ENCODE data around the gene WIPI1. TPM values are rescaled to one million over a fixed set of nuclear protein-coding genes. Genes with fewer than 3 reads are reported as not detected.
A peak's percentile ranks its signal among the peaks of the same experiment; 100 is the strongest.

Gene WIPI1
- total and polyA plus RNA-seq, 10 of the 15 experiments (the other 5 are each of a cell fraction or from before 2014, with no cell fraction given), result 6.5 to 44.5 (median 26.2) TPM

DNA sequence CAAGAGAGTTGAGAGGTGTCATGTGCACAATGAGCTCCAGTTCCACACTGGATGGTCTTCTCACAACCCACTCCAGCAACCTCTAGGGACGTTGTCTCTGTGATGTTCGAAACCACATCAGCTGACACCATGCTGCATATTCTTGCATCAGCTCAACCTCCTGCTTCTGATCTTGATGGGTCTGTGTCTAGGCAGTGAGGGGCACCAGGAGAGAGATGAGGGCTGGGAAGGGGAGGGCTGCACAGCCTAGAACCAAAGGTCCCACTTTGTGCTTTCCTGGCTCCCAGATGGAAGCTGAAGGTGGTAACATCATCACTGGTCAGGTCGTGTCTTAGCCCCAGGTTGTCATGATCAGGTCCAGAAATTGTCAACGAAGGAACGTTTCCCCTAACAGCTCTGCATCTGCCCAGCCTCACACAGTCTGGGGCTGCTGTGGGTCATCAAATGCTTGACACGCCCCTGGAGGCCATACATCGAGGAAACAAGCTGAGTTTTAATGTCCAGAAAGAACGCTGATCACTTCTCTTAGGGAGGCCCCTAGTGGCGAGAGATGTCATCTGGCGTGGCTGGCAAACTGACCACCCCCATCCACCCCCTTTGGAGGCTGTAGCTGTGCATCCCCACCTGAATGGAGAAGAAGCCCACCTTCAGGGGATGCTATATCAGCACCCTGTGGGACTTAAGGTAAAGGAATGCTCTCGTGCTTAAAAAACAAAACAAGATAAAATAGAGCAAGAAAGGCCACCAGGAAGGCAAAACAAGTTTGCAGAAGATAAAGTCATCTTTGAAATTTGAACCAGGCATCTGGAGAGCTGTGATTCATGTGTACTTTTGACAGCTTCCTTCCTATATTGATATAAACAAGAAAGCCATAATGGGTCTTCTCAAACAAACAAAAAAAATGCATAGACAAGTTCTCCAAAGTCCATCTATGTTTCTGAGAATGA, 58.3 kb downstream of the WIPI1 start:
- H3K79me2 ChIP-seq (ENCODE audit: control insufficient read depth, insufficient read depth, low read length), result no peaks in the 10 kb centered on the region
- ATAC-seq (peak; percentile 99), FAIRE-seq (peak; percentile 80), DNase-seq (ENCODE audit: low read depth, low spot score) (no peak)
- no peak overlapping the region for H3K9ac ChIP-seq (ENCODE audit: control insufficient read depth, insufficient read depth, low read length)
- WGBS (ENCODE audit: insufficient coverage, insufficient replicate concordance, low lambda C conversion rate, missing lambda C conversion rate), result under 1% methylated on average over 11 of the region's 11 CpGs
- H3K27ac ChIP-seq (ENCODE audit: control insufficient read depth, insufficient read depth), result no peak overlapping the region
- no TSS peak for BruUV-seq (replicated peaks)
- H3K36me3 ChIP-seq (ENCODE audit: control insufficient read depth in 2 of 2, insufficient read depth in 2 of 2, low read length in 1 of 2), result no peaks in the 10 kb centered on the region
- H3K4me1 ChIP-seq (ENCODE audit: control insufficient read depth, insufficient read depth, low read length), result peaks cover 6% of the 10 kb centered on the region
- H3K4me2 ChIP-seq (ENCODE audit: control insufficient read depth, insufficient read depth), result peak overlapping the region; percentile 34
- RAD21 ChIA-PET (ENCODE audit: unreplicated experiment), result interaction anchor here (0.6 to 2.3 kb wide), 24 partner anchors 23 to 342 kb away, joined by 3 to 25 read pairs (median 4); partner anchors contain the start of gene AMZ2
- CTCF ChIA-PET, result interaction anchor here (0.7 to 4.4 kb wide), 41 partner anchors 8 to 362 kb away, joined by 3 to 103 read pairs (median 4); partner anchors contain the start of gene WIPI1
- intact Hi-C loops (cut with micrococcal nuclease; ENCODE audit: unreplicated experiment), result loop anchor here (1.0 to 2.0 kb wide), 2 partner anchors 64 to 136 kb away; no protein-coding TSS in a partner anchor
- no peak overlapping the region for H3K4me3 ChIP-seq
- peak overlapping the region; percentile 68 for H2AFZ ChIP-seq (ENCODE audit: control insufficient read depth, low read depth, low read length)
- no peaks in the 10 kb centered on the region for H4K20me1 ChIP-seq (ENCODE audit: control insufficient read depth, insufficient read depth)
- H3K27me3 ChIP-seq (replicated peaks in 1 of 2; ENCODE audit: control insufficient read depth in 2 of 2, insufficient read depth in 2 of 2, low read length in 1 of 2), result no peaks in the 10 kb centered on the region
- in situ Hi-C loops (cut with MboI), result no loop called here
- POLR2A ChIA-PET, result interaction anchor here (1.4 kb wide), 1 partner anchor 18 kb away, joined by 4 read pairs; no protein-coding TSS in a partner anchor
- SMC1A ChIA-PET (ENCODE audit: uncharacterized antibody, unreplicated experiment), result interaction anchor here (0.6 to 3.2 kb wide), 29 partner anchors 8 to 226 kb away, joined by 3 to 50 read pairs (median 4); no protein-coding TSS in a partner anchor
- H3K9me3 ChIP-seq (replicated peaks; ENCODE audit: control insufficient read depth, insufficient read depth, low read length), result no peaks in the 10 kb centered on the region
- TF ChIP-seq CREB1 (IDR thresholded peaks at IDR 0.05; ENCODE audit: low read depth) (0 out of 2 replicates have a peak, but pooled peaks have one; percentile 34), POLR2AphosphoS5 (IDR thresholded peaks at IDR 0.05; ENCODE audit: low read length) (no peak), ZBED1 (IDR thresholded peaks at IDR 0.05; ENCODE audit: borderline replicate concordance) (no peak), RAD21 (IDR thresholded peaks at IDR 0.05; ENCODE audit: insufficient read depth, low read depth, low read length) (peak; percentile 82), NBN (IDR thresholded peaks at IDR 0.05) (no peak), SMARCA5 (IDR thresholded peaks at IDR 0.05) (no peak), KDM1A (IDR thresholded peaks at IDR 0.05; ENCODE audit: borderline replicate concordance) (no peak), SMC3 (IDR thresholded peaks at IDR 0.05; ENCODE audit: borderline replicate concordance, low read length) (peak; percentile 77), RELA (IDR thresholded peaks at IDR 0.05; ENCODE audit: borderline replicate concordance, partially characterized antibody) (no peak), YY1 (IDR thresholded peaks at IDR 0.05; ENCODE audit: low read depth, low read length) (peak; percentile 62; the same call in 1 of the 2 replicates), ZNF274 (IDR thresholded peaks at IDR 0.05; ENCODE audit: insufficient read depth, insufficient read length) (no peak), MXI1 (IDR thresholded peaks at IDR 0.05; ENCODE audit: low read depth, low read length) (no peak), NFYB (IDR thresholded peaks at IDR 0.05; ENCODE audit: insufficient read depth, low read depth, low read length) (no peak), ASH2L (IDR thresholded peaks at IDR 0.05; ENCODE audit: borderline replicate concordance, low read depth) (no peak), ZNF24 (IDR thresholded peaks at IDR 0.05) (no peak), PAX8 (IDR thresholded peaks at IDR 0.05) (no peak), GABPA (IDR thresholded peaks at IDR 0.05; ENCODE audit: low read depth) (no peak), SMAD1 (IDR thresholded peaks at IDR 0.05; ENCODE audit: low read depth, partially characterized antibody) (no peak), KAT2A (conservative IDR thresholded peaks at IDR 0.05; ENCODE audit: control insufficient read depth, low read depth, low read length) (no peak)
- TF ChIP-seq, protein P1, sequence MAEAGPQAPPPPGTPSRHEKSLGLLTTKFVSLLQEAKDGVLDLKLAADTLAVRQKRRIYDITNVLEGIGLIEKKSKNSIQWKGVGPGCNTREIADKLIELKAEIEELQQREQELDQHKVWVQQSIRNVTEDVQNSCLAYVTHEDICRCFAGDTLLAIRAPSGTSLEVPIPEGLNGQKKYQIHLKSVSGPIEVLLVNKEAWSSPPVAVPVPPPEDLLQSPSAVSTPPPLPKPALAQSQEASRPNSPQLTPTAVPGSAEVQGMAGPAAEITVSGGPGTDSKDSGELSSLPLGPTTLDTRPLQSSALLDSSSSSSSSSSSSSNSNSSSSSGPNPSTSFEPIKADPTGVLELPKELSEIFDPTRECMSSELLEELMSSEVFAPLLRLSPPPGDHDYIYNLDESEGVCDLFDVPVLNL (IDR thresholded peaks at IDR 0.05; ENCODE audit: low read depth, low read length), result no peak
- TF ChIP-seq, protein P2, sequence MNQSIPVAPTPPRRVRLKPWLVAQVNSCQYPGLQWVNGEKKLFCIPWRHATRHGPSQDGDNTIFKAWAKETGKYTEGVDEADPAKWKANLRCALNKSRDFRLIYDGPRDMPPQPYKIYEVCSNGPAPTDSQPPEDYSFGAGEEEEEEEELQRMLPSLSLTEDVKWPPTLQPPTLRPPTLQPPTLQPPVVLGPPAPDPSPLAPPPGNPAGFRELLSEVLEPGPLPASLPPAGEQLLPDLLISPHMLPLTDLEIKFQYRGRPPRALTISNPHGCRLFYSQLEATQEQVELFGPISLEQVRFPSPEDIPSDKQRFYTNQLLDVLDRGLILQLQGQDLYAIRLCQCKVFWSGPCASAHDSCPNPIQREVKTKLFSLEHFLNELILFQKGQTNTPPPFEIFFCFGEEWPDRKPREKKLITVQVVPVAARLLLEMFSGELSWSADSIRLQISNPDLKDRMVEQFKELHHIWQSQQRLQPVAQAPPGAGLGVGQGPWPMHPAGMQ (IDR thresholded peaks at IDR 0.05; ENCODE audit: borderline replicate concordance), result no peak
- TF ChIP-seq, protein P3, sequence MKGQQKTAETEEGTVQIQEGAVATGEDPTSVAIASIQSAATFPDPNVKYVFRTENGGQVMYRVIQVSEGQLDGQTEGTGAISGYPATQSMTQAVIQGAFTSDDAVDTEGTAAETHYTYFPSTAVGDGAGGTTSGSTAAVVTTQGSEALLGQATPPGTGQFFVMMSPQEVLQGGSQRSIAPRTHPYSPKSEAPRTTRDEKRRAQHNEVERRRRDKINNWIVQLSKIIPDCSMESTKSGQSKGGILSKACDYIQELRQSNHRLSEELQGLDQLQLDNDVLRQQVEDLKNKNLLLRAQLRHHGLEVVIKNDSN (IDR thresholded peaks at IDR 0.05; ENCODE audit: borderline replicate concordance, extremely low read length, insufficient read depth, low read depth, low read length), result no peak
